ENCODE measurements around the gene FIGNL1.
A peak's percentile ranks its signal among the peaks of the same experiment; 100 is the strongest.

FIGNL1 gene

GRCh38 chr7:50415844-50416364 is 34.2 kb downstream of the FIGNL1 start:
- peak overlapping the region in 1 of 11 experiments; percentile 54; a peak in 1 of 22 replicates for H3K27ac ChIP-seq
- H3K27me3 ChIP-seq, result no peaks in the 10 kb centered on the region
- peaks cover 46 to 77% (median 57%) of the 10 kb centered on the region in 10 experiments for H3K4me1 ChIP-seq
- H3K4me3 ChIP-seq, result no peak overlapping the region
- H3K36me3 ChIP-seq, result no peaks in the 10 kb centered on the region
- peak overlapping the region in 1 of 11 experiments; percentile 5; a peak in 1 of 22 replicates for H3K9ac ChIP-seq
- H4K20me1 ChIP-seq, result peaks cover 0 to 8% (median 0%) of the 10 kb centered on the region in 11 experiments; a peak in 1 of 22 replicates
- H3K9me3 ChIP-seq (replicated peaks in 1 of 11), result no peaks in the 10 kb centered on the region
- no peak for TF ChIP-seq Cebpa-rat (IDR thresholded peaks at IDR 0.05)
- H3K4me2 ChIP-seq, result peak overlapping the region; percentile 34 to 91 (median 73)

GRCh38 chr7:50413561-50413960 is 36.6 kb downstream of the FIGNL1 start:
- Histone ChIP-seq H3K4me2 (peak overlapping the region; percentile 49 to 91 (median 69)), H3K4me1 (peaks cover 70 to 100% (median 80%) of the 10 kb centered on the region in 10 experiments), H3K9me3 (replicated peaks in 1 of 11) (no peaks in the 10 kb centered on the region), H3K4me3 (no peak overlapping the region), H3K27me3 (no peaks in the 10 kb centered on the region), H3K27ac (peak overlapping the region in 7 of 11 experiments; percentile 12 to 54 (median 19); a peak in 7 of 22 replicates), H3K36me3 (no peaks in the 10 kb centered on the region), H4K20me1 (peaks cover 0 to 8% (median 0%) of the 10 kb centered on the region in 11 experiments; a peak in 1 of 22 replicates), H3K9ac (no peak overlapping the region)
- no peak for TF ChIP-seq Cebpa-rat (IDR thresholded peaks at IDR 0.05)

- Histone ChIP-seq H3K9ac (no peak overlapping the region; a peak in 2 of 22 replicates), H4K20me1 (peaks cover 0 to 8% (median 0%) of the 10 kb centered on the region in 11 experiments; a peak in 1 of 22 replicates), H3K27ac (peak overlapping the region in 7 of 11 experiments; percentile 9 to 61 (median 19); a peak in 8 of 22 replicates), H3K4me3 (no peak overlapping the region), H3K36me3 (no peaks in the 10 kb centered on the region), H3K9me3 (replicated peaks in 1 of 11) (no peaks in the 10 kb centered on the region), H3K27me3 (no peaks in the 10 kb centered on the region), H3K4me1 (peaks cover 76 to 100% (median 86%) of the 10 kb centered on the region in 10 experiments), H3K4me2 (peak overlapping the region; percentile 49 to 91 (median 69))
- no peak for TF ChIP-seq Cebpa-rat (IDR thresholded peaks at IDR 0.05)
These were observed 37.2 kb downstream of the FIGNL1 start for GRCh38 chr7:50412973-50413372.

GRCh38 chr7:50411332-50411731 is 38.8 kb downstream of the FIGNL1 start:
- H3K27me3 ChIP-seq, result no peaks in the 10 kb centered on the region
- H3K36me3 ChIP-seq, result no peaks in the 10 kb centered on the region
- H3K4me3 ChIP-seq, result no peak overlapping the region
- no peak for TF ChIP-seq Cebpa-rat (IDR thresholded peaks at IDR 0.05)
- peaks cover 78 to 100% (median 87%) of the 10 kb centered on the region in 10 experiments for H3K4me1 ChIP-seq
- H3K9me3 ChIP-seq (replicated peaks in 1 of 11), result no peaks in the 10 kb centered on the region
- H3K4me2 ChIP-seq, result peak overlapping the region; percentile 80 to 96 (median 90)
- H4K20me1 ChIP-seq, result peaks cover 0 to 13% (median 0%) of the 10 kb centered on the region in 11 experiments; a peak in 3 of 22 replicates
- peak overlapping the region in 9 of 11 experiments; percentile 11 to 70 (median 51); a peak in 11 of 22 replicates for H3K27ac ChIP-seq
- no peak overlapping the region; a peak in 1 of 22 replicates for H3K9ac ChIP-seq

- Histone ChIP-seq H3K36me3 (peaks cover 0 to 1% (median 0%) of the 10 kb centered on the region in 11 experiments; a peak in 2 of 22 replicates), H3K9ac (peak overlapping the region in 9 of 11 experiments; percentile 1 to 42 (median 15); a peak in 9 of 22 replicates), H3K27me3 (no peaks in the 10 kb centered on the region), H3K4me3 (peak overlapping the region in 3 of 10 experiments; percentile 1 to 24 (median 20); a peak in 1 of 20 replicates), H3K9me3 (replicated peaks in 1 of 11) (no peaks in the 10 kb centered on the region), H4K20me1 (peaks cover 0 to 26% (median 0%) of the 10 kb centered on the region in 11 experiments; a peak in 5 of 22 replicates), H3K4me1 (peaks cover 81 to 100% (median 87%) of the 10 kb centered on the region in 10 experiments), H3K4me2 (peak overlapping the region; percentile 80 to 96 (median 90)), H3K27ac (peak overlapping the region; percentile 3 to 70 (median 51); a peak in 20 of 22 replicates)
- no peak for TF ChIP-seq Cebpa-rat (IDR thresholded peaks at IDR 0.05)
These were observed 40.0 kb downstream of the FIGNL1 start for GRCh38 chr7:50409856-50410745.

- Histone ChIP-seq H3K9me3 (replicated peaks in 1 of 11) (no peaks in the 10 kb centered on the region), H4K20me1 (peaks cover 0 to 54% (median 6%) of the 10 kb centered on the region in 11 experiments; a peak in 8 of 22 replicates), H3K27me3 (no peaks in the 10 kb centered on the region), H3K4me3 (no peak overlapping the region), H3K4me2 (peak overlapping the region in 10 of 11 experiments; percentile 13 to 96 (median 82); a peak in 17 of 22 replicates), H3K9ac (no peak overlapping the region), H3K4me1 (peaks cover 73 to 100% (median 79%) of the 10 kb centered on the region in 10 experiments), H3K27ac (no peak overlapping the region), H3K36me3 (peaks cover 14 to 32% (median 27%) of the 10 kb centered on the region in 11 experiments)
- TF ChIP-seq Cebpa-rat (IDR thresholded peaks at IDR 0.05), result no peak
These were observed 43.2 kb downstream of the FIGNL1 start for GRCh38 chr7:50406935-50407334.

- no peak overlapping the region for H3K4me3 ChIP-seq
- no peak overlapping the region for H3K9ac ChIP-seq
- no peaks in the 10 kb centered on the region for H3K27me3 ChIP-seq
- H3K9me3 ChIP-seq (replicated peaks in 1 of 11), result no peaks in the 10 kb centered on the region
- H3K4me1 ChIP-seq, result peaks cover 59 to 85% (median 62%) of the 10 kb centered on the region in 10 experiments
- no peak for TF ChIP-seq Cebpa-rat (IDR thresholded peaks at IDR 0.05)
- peak overlapping the region in 1 of 11 experiments; percentile 8; a peak in 2 of 22 replicates for H3K27ac ChIP-seq
- peaks cover 31 to 49% (median 44%) of the 10 kb centered on the region in 11 experiments for H3K36me3 ChIP-seq
- H3K4me2 ChIP-seq, result peak overlapping the region; percentile 11 to 96 (median 55); a peak in 18 of 22 replicates
- H4K20me1 ChIP-seq, result peaks cover 0 to 70% (median 7%) of the 10 kb centered on the region in 11 experiments; a peak in 9 of 22 replicates
These were observed 44.9 kb downstream of the FIGNL1 start for GRCh38 chr7:50405221-50405620.

- Histone ChIP-seq H3K9me3 (replicated peaks in 1 of 11) (no peaks in the 10 kb centered on the region), H3K27ac (no peak overlapping the region), H3K36me3 (peaks cover 39 to 57% (median 52%) of the 10 kb centered on the region in 11 experiments), H3K4me1 (peaks cover 51 to 77% (median 54%) of the 10 kb centered on the region in 10 experiments), H3K4me2 (peak overlapping the region in 8 of 11 experiments; percentile 12 to 96 (median 68); a peak in 11 of 22 replicates), H3K27me3 (no peaks in the 10 kb centered on the region), H3K4me3 (no peak overlapping the region), H3K9ac (no peak overlapping the region), H4K20me1 (peaks cover 0 to 78% (median 7%) of the 10 kb centered on the region in 11 experiments; a peak in 10 of 22 replicates)
- TF ChIP-seq Cebpa-rat (IDR thresholded peaks at IDR 0.05), result no peak
These were observed 45.8 kb downstream of the FIGNL1 start for GRCh38 chr7:50404392-50404791.

All from BLaER1 treated with 17β-estradiol and CSF1 and Interleukin-3, amounts not matched to agents 10 nM and 100 nM (cell line).